Body of pancreas (tissue), 4 donors: ENCODE results near the gene SETD5.

Experiments used
- CTCF ChIP-seq, 7 experiments: fragments of 450-650 bp in 4 of 7; fragments of 200-600 bp in 3 of 7; sonication (generic) in 3 of 7; IDR thresholded peaks; one replicate each; pipeline ENCODE4 v1.5.1; 2016 to 2019; ENCODE audit warnings: antibody characterized with exemption in 7 of 7
- POLR2A ChIP-seq, 3 donors: fragments of 450-650 bp; IDR thresholded peaks; one replicate each; pipeline ENCODE4 v1.6.1; 2016; ENCODE audit warnings: antibody characterized with exemption in 3 of 3, mild to moderate bottlenecking in 2 of 3

- TF ChIP-seq CTCF (IDR thresholded peaks at IDR 0.05) (no peak), POLR2A (IDR thresholded peaks at IDR 0.05) (no peak)
Observed at GRCh38 chr3:9508781-9509180, 111.4 kb downstream of the SETD5 start.
